A549 (cell line): Measurements from ENCODE around the gene GRM5. TPM values are rescaled to one million over a fixed set of nuclear protein-coding genes. Genes with fewer than 3 reads are reported as not detected.
"Not testable (repeated sequence)": the region's sequence is repeated elsewhere in the genome, so short reads cannot be mapped to it uniquely, and the experiment has no call there.

ENCODE experiments used
- ATAC-seq, 2 experiments: fragments of 200-7000 bp in 1 of 2; fragments of >200 bp in 1 of 2; cut with Nextera tagmentation in 1 of 2; cut with Tn5 transposase in 1 of 2; 3 replicates each; pipeline versions ENCODE4 v1.8.0 to v1.9.1; 2018 to 2020; ENCODE audit warnings: mild to moderate bottlenecking in 1 of 2, moderate library complexity in 1 of 2
- CTCF ChIA-PET: fragments of 300-600 bp; sonication (Branson Sonifier 250); formaldehyde crosslinking; extraction: SDS; loops from one replicate; lab custom pipeline; 2021; ENCODE audit warnings: antibody characterized with exemption, inconsistent platforms; lab: Yijun Ruan, JAX
- POLR2A ChIA-PET: fragments of 350-600 bp; formaldehyde crosslinking; extraction: SDS; loops from one replicate; lab custom pipeline; 2021; ENCODE audit warnings: antibody characterized with exemption, inconsistent platforms; lab: Yijun Ruan, JAX
- DNase-seq, 2 experiments: peaks; one replicate each; pipeline versions ENCODE4 v3.0.0 to v3.0.0-alpha.2; 2011 to 2016; ENCODE audit warnings: low read depth in 1 of 2, low spot score in 1 of 2
- FAIRE-seq: peaks from 2 replicates; lab custom pipeline; 2011; peaks lifted over from hg19 to GRCh38; lab: Jason Lieb, UNC
- H3K27ac ChIP-seq, 2 experiments: fragments of >200 bp; sonication (Bioruptor Twin); formaldehyde crosslinking; 3 replicates each; pipeline ENCODE4 v1.5.1; 2016 to 2017
- H3K4me1 ChIP-seq: fragments of >200 bp; sonication (Bioruptor Twin); formaldehyde crosslinking; 3 replicates; pipeline ENCODE4 v1.6.1; 2016
- H3K4me2 ChIP-seq: fragments of >200 bp; sonication (Bioruptor Twin); formaldehyde crosslinking; 3 replicates; pipeline ENCODE4 v1.6.1; 2016
- H3K4me3 ChIP-seq: fragments of >200 bp; sonication (Bioruptor Twin); formaldehyde crosslinking; 3 replicates; pipeline ENCODE4 v1.5.1; 2016
- H3K9me3 ChIP-seq: fragments of >200 bp; sonication (Bioruptor Twin); formaldehyde crosslinking; 3 replicates; pipeline ENCODE4 v1.6.1; 2016
- BHLHE40 ChIP-seq: IDR thresholded peaks from 2 replicates; pipeline ENCODE4 v1.6.1; 2012; ENCODE audit warnings: low read depth, low read length, inconsistent platforms
- CBX8 ChIP-seq: fragments of 200-600 bp; sonication (generic); IDR thresholded peaks from 2 replicates; pipeline ENCODE4 v1.6.1; 2016
- CHD2 ChIP-seq: fragments of 150-350 bp; IDR thresholded peaks from 2 replicates; pipeline ENCODE4 v1.6.1; 2014; ENCODE audit warnings: low read length; ENCODE audit not compliant: partially characterized antibody
- EHF ChIP-seq: fragments of 250-450 bp; sonication (Bioruptor Pico); IDR thresholded peaks from 2 replicates; pipeline ENCODE4 v1.5.0; 2020; ENCODE audit warnings: mild to moderate bottlenecking
- EHMT2 ChIP-seq: fragments of 200-600 bp; sonication (generic); IDR thresholded peaks from 2 replicates; pipeline ENCODE4 v1.6.1; 2016; ENCODE audit warnings: antibody characterized with exemption, low read depth, mild to moderate bottlenecking, moderate library complexity
- FOSL2 ChIP-seq, 2 experiments: fragments of 450-650 bp in 1 of 2; fragments of >200 bp in 1 of 2; sonication (Bioruptor Twin) in 1 of 2; formaldehyde crosslinking; IDR thresholded peaks; 2 replicates each; pipeline versions ENCODE4 v1.5.0 to v1.6.1; 2016 to 2020; ENCODE audit warnings: mild to moderate bottlenecking in 1 of 2, moderate library complexity in 1 of 2
- HOXA7 ChIP-seq: fragments of 250-450 bp; sonication (Bioruptor Pico); IDR thresholded peaks from 2 replicates; pipeline ENCODE4 v1.5.0; 2020; ENCODE audit warnings: mild to moderate bottlenecking, moderate library complexity
- KDM1A ChIP-seq: fragments of 200-600 bp; sonication (generic); IDR thresholded peaks from 2 replicates; pipeline ENCODE4 v1.6.1; 2016; ENCODE audit warnings: low read depth, mild to moderate bottlenecking
- MAZ ChIP-seq: fragments of 150-350 bp; IDR thresholded peaks from 2 replicates; pipeline ENCODE4 v1.6.1; 2014; ENCODE audit warnings: antibody characterized with exemption, low read depth, low read length, borderline replicate concordance
- MYC ChIP-seq: IDR thresholded peaks from 2 replicates; pipeline ENCODE4 v1.6.1; 2012; ENCODE audit warnings: mild to moderate bottlenecking, inconsistent platforms, low read length, improper control_type of control experiment, borderline replicate concordance
- PHF8 ChIP-seq: fragments of 200-600 bp; sonication (generic); IDR thresholded peaks from 2 replicates; pipeline ENCODE4 v1.6.1; 2016; ENCODE audit warnings: low read depth, mild to moderate bottlenecking, antibody characterized with exemption, moderate library complexity, borderline replicate concordance
- POLR2A ChIP-seq: IDR thresholded peaks from 2 replicates; pipeline ENCODE4 v1.6.1; 2012; ENCODE audit warnings: mild to moderate bottlenecking, low read length
- RAD21 ChIP-seq, 2 experiments: fragments of >200 bp in 1 of 2; sonication (Bioruptor Twin) in 1 of 2; formaldehyde crosslinking in 1 of 2; IDR thresholded peaks in 1 of 2; conservative IDR thresholded peaks in 1 of 2; 2 replicates in 1 of 2; 3 replicates in 1 of 2; pipeline ENCODE4 v1.6.1; 2012 to 2018; ENCODE audit warnings: inconsistent platforms in 1 of 2
- RCOR1 ChIP-seq: fragments of 150-350 bp; IDR thresholded peaks from 2 replicates; pipeline ENCODE4 v1.6.1; 2014; ENCODE audit warnings: antibody characterized with exemption, low read length, low read depth
- RFX5 ChIP-seq: fragments of 450-650 bp; IDR thresholded peaks from 2 replicates; pipeline ENCODE4 v1.7.1; 2014; ENCODE audit warnings: antibody characterized with exemption, mild to moderate bottlenecking, moderate library complexity
- SMC3 ChIP-seq: fragments of >200 bp; sonication (Bioruptor Twin); formaldehyde crosslinking; IDR thresholded peaks from 3 replicates; pipeline ENCODE4 v1.6.1; 2018; ENCODE audit warnings: inconsistent platforms
- ZC3H11A ChIP-seq: fragments of 450-650 bp; IDR thresholded peaks from 2 replicates; pipeline ENCODE4 v1.6.1; 2014; ENCODE audit warnings: antibody characterized with exemption, mild to moderate bottlenecking
- WGBS: methylation state at CpG from one replicate; pipeline ENCODE4 v1.1.6; 2017; ENCODE audit errors: missing lambda C conversion rate; 5-methylcytosine and 5-hydroxymethylcytosine counted together
- polyA plus RNA-seq, 4 experiments: library from polyadenylated mRNA; depleted of rRNA in 3 of 4; stranded (reverse); fragments of >200 nt; fragmentation: RNase III in 1 of 4; extraction: RNeasy Plus Mini Kit Qiagen cat#74134 plus additional on column Dnase treatment in 1 of 4; gene quantifications; 2 replicates in 3 of 4; 3 replicates in 1 of 4; pipeline ENCODE4 v1.2.3, GENCODE V29; 2011 to 2017
- TF ChIP-seq, protein P1 (sequence below): fragments of 250-450 bp; sonication (Bioruptor Pico); IDR thresholded peaks from 2 replicates; pipeline ENCODE4 v1.5.0; 2020; ENCODE audit warnings: low read depth, mild to moderate bottlenecking, moderate library complexity
- TF ChIP-seq, protein P2 (sequence below): fragments of >200 bp; sonication (Bioruptor Twin); formaldehyde crosslinking; IDR thresholded peaks from 3 replicates; pipeline ENCODE4 v1.5.1; 2016
- TF ChIP-seq, protein P3 (sequence below): fragments of 150-350 bp; IDR thresholded peaks from 2 replicates; pipeline ENCODE4 v1.6.1; 2014; ENCODE audit warnings: low read depth, mild to moderate bottlenecking, low read length

Gene GRM5
- polyA plus RNA-seq, 2 of the 4 experiments (the other 2 are of a cell fraction), result 0.01 TPM; not detected in 1

DNA sequence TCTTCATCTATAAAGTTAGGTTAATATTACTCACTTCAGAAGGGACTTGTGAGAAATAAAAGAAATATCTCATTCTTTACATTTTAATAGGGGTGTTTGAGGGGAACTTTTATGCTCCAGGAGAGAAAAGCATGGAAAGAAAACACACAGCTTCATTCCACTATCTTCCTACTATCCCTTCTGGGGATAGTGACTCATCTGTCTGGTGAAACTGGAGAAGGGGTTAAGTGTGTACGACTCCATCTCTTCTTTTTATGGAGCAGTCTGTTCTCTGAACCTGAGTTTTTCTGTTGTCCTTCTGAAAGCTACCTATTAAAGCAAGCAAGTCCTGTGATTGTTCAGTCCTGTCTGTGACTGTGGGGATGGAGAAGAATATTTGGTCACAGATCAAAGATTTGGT is 227.6 kb downstream of the GRM5 start:
- 14% methylated on average over 1 of the region's 1 CpG for WGBS
- H3K4me2 ChIP-seq, FAIRE-seq, H3K4me3 ChIP-seq, H3K27ac ChIP-seq, DNase-seq, ATAC-seq, H3K4me1 ChIP-seq, CTCF ChIA-PET, POLR2A ChIA-PET, H3K9me3 ChIP-seq: not testable (repeated sequence)

DNA sequence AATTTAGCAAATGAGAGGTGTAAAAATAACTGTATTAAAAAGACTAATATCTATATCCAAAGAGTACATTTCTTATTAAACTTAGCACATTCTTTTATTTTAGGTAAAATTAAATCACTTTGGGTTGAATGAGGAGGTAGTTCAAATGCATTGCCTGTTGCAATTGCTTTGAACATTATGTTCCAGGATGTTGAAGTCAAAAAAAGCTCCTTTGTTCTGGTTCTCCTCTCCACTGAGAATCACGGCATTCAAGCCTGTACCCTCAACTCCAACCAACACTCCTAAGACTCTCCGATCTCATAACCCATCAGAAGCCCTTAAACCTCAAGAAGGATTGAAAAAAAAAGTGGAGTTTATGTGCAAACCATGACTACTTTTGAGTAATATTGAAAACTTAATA is 230.1 kb downstream of the GRM5 start:
- WGBS, result 14% methylated on average over 2 of the region's 2 CpGs
- H3K4me3 ChIP-seq, H3K4me1 ChIP-seq, FAIRE-seq, CTCF ChIA-PET, H3K9me3 ChIP-seq, H3K27ac ChIP-seq, POLR2A ChIA-PET, ATAC-seq, H3K4me2 ChIP-seq, DNase-seq: not testable (repeated sequence)

DNA sequence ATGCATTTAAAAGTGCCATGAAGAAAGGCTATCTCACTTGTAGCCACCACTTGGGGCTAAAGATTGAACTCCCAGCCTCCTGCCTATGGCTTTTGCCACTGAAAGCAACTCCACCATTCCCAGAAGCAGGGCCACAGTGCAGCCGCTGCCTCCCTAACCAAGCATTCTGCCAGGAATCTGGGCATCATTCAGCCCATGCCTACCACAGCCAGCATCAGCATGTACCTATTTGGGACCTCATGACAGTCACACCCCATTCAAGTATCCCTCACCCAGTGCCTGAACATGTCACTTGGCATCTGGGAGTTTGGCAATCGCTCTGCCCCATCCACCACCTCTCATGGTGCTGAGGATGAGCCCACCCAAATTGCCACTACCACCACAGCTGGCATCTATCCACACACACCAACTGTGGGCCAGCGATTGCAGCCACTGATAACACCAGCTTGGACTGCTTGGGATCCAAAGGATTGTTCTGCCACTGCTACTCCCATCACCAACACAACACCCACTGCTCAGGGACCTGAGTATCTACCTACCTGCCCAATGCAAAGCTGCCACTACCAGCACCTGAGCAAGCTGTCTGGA is 234.4 kb downstream of the GRM5 start:
- TF ChIP-seq, protein P1, sequence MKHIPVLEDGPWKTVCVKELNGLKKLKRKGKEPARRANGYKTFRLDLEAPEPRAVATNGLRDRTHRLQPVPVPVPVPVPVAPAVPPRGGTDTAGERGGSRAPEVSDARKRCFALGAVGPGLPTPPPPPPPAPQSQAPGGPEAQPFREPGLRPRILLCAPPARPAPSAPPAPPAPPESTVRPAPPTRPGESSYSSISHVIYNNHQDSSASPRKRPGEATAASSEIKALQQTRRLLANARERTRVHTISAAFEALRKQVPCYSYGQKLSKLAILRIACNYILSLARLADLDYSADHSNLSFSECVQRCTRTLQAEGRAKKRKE (CRISPR knock-in tag), result no peak
- TF ChIP-seq, protein P2, sequence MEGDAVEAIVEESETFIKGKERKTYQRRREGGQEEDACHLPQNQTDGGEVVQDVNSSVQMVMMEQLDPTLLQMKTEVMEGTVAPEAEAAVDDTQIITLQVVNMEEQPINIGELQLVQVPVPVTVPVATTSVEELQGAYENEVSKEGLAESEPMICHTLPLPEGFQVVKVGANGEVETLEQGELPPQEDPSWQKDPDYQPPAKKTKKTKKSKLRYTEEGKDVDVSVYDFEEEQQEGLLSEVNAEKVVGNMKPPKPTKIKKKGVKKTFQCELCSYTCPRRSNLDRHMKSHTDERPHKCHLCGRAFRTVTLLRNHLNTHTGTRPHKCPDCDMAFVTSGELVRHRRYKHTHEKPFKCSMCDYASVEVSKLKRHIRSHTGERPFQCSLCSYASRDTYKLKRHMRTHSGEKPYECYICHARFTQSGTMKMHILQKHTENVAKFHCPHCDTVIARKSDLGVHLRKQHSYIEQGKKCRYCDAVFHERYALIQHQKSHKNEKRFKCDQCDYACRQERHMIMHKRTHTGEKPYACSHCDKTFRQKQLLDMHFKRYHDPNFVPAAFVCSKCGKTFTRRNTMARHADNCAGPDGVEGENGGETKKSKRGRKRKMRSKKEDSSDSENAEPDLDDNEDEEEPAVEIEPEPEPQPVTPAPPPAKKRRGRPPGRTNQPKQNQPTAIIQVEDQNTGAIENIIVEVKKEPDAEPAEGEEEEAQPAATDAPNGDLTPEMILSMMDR, result no peak
- TF ChIP-seq RFX5 (no peak), RCOR1 (no peak), EHMT2 (no peak), POLR2A (no peak), FOSL2 (IDR thresholded peaks at IDR 0.05) (no peak), FOSL2 (CRISPR knock-in tag; IDR thresholded peaks at IDR 0.05) (no peak), HOXA7 (CRISPR knock-in tag) (no peak), CBX8 (no peak), BHLHE40 (no peak), PHF8 (no peak), MAZ (no peak), EHF (CRISPR knock-in tag) (no peak), SMC3 (no peak), CHD2 (no peak), KDM1A (no peak), ZC3H11A (no peak), RAD21 (conservative IDR thresholded peaks at IDR 0.05 in 1 of 2, IDR thresholded peaks at IDR 0.05 in 1 of 2) (no peak), MYC (no peak)
- TF ChIP-seq, protein P3, sequence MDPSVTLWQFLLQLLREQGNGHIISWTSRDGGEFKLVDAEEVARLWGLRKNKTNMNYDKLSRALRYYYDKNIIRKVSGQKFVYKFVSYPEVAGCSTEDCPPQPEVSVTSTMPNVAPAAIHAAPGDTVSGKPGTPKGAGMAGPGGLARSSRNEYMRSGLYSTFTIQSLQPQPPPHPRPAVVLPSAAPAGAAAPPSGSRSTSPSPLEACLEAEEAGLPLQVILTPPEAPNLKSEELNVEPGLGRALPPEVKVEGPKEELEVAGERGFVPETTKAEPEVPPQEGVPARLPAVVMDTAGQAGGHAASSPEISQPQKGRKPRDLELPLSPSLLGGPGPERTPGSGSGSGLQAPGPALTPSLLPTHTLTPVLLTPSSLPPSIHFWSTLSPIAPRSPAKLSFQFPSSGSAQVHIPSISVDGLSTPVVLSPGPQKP, result no peak
- CTCF ChIA-PET, result no interaction called here
- ATAC-seq, result no peak
- Histone ChIP-seq H3K27ac (no peak overlapping the region), H3K4me1 (no peaks in the 10 kb centered on the region), H3K4me3 (no peak overlapping the region), H3K4me2 (no peak overlapping the region), H3K9me3 (no peaks in the 10 kb centered on the region)
- no peak for FAIRE-seq
- WGBS, result 7% methylated on average over 3 of the region's 3 CpGs
- POLR2A ChIA-PET, result no interaction called here
- no peak for DNase-seq
